ENCODE measurements around the gene ISCA2.

Gene ISCA2

DNA sequence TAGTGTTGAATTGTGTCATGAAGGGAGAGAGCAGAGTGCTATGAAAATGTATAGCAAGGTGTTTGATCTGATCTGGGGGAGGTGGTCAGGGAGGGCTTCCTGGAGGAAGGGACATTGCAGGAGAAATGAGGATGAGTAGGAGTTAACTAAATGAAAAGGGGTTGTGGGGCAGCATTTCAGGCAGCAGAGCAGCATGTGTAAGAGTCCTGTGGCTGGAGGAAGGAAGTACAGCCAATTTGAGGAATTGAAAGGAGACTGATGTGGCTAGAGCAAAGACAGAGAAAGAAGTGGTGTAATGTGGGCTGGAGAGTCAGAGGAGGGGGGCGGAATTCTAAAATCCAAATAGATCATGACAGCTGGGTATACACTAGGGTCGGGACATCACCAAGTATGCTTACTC, 21.0 kb upstream of the ISCA2 start:
- no peaks in the 10 kb centered on the region for H3F3A ChIP-seq (ENCODE audit: insufficient read depth)
- H2AFZ ChIP-seq (ENCODE audit: low read depth, low read length, severe bottlenecking) = no peak overlapping the region
- H4K20me1 ChIP-seq (ENCODE audit: low read depth, low read length) = no peaks in the 10 kb centered on the region
- H3K79me2 ChIP-seq (ENCODE audit: insufficient read depth, low read length) = no peaks in the 10 kb centered on the region
- H3K4me3 ChIP-seq (ENCODE audit: insufficient read depth, low read length, poor library complexity, severe bottlenecking) = no peak overlapping the region
- no peaks in the 10 kb centered on the region for H3K9me2 ChIP-seq (replicated peaks; ENCODE audit: insufficient read depth, low read length)
- H3K27me3 ChIP-seq (ENCODE audit: low read length) = no peaks in the 10 kb centered on the region
- no peaks in the 10 kb centered on the region for H3K9me3 ChIP-seq (ENCODE audit: insufficient read depth, low read length)
- H3K9ac ChIP-seq (ENCODE audit: low read length) = no peak overlapping the region
- no peaks in the 10 kb centered on the region for H3K36me3 ChIP-seq (ENCODE audit: low read length)
- no peak for TF ChIP-seq EZH2phosphoT487 (conservative IDR thresholded peaks at IDR 0.05; ENCODE audit: low read length)
- TF ChIP-seq, protein P1, sequence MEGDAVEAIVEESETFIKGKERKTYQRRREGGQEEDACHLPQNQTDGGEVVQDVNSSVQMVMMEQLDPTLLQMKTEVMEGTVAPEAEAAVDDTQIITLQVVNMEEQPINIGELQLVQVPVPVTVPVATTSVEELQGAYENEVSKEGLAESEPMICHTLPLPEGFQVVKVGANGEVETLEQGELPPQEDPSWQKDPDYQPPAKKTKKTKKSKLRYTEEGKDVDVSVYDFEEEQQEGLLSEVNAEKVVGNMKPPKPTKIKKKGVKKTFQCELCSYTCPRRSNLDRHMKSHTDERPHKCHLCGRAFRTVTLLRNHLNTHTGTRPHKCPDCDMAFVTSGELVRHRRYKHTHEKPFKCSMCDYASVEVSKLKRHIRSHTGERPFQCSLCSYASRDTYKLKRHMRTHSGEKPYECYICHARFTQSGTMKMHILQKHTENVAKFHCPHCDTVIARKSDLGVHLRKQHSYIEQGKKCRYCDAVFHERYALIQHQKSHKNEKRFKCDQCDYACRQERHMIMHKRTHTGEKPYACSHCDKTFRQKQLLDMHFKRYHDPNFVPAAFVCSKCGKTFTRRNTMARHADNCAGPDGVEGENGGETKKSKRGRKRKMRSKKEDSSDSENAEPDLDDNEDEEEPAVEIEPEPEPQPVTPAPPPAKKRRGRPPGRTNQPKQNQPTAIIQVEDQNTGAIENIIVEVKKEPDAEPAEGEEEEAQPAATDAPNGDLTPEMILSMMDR (IDR thresholded peaks at IDR 0.05; ENCODE audit: insufficient read depth, low read length, poor library complexity, severe bottlenecking) = no peak
- no peak overlapping the region for H3K4me2 ChIP-seq (ENCODE audit: low read depth, low read length, poor library complexity, severe bottlenecking)
- no peak overlapping the region for H3K27ac ChIP-seq (ENCODE audit: low read depth, low read length)

DNA sequence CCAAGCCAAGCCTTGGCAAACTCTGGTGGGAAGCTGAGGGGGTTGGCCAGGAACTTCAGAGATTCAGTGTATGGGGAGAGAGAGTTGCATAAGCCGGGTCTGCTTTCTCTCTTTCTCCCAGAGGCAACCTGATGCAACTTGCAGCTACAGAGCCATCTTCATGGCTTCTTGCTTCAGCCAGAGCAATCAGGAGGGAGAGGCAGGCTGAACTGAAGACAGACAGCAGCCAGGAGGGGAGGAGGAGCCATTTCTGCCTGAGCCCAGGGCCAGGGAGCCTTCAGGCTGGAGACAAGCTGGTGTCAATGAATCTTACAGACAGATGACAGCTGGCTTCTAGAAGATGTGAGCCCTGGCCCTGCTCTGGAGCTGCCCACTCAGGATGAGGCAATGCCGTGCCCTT, 19.2 kb upstream of the ISCA2 start:
- no peaks in the 10 kb centered on the region for H3K9me3 ChIP-seq (ENCODE audit: insufficient read depth, low read length)
- H4K20me1 ChIP-seq (ENCODE audit: low read depth, low read length) = no peaks in the 10 kb centered on the region
- H3K36me3 ChIP-seq (ENCODE audit: low read length) = no peaks in the 10 kb centered on the region
- no peaks in the 10 kb centered on the region for H3K9me2 ChIP-seq (replicated peaks; ENCODE audit: insufficient read depth, low read length)
- TF ChIP-seq EZH2phosphoT487 (conservative IDR thresholded peaks at IDR 0.05; ENCODE audit: low read length) = no peak
- TF ChIP-seq, protein P1 (IDR thresholded peaks at IDR 0.05; ENCODE audit: insufficient read depth, low read length, poor library complexity, severe bottlenecking) = no peak
- H3K4me2 ChIP-seq (ENCODE audit: low read depth, low read length, poor library complexity, severe bottlenecking) = no peak overlapping the region
- no peak overlapping the region for H3K9ac ChIP-seq (ENCODE audit: low read length)
- no peaks in the 10 kb centered on the region for H3K79me2 ChIP-seq (ENCODE audit: insufficient read depth, low read length)
- no peak overlapping the region for H2AFZ ChIP-seq (ENCODE audit: low read depth, low read length, severe bottlenecking)
- no peaks in the 10 kb centered on the region for H3K27me3 ChIP-seq (ENCODE audit: low read length)
- H3F3A ChIP-seq (ENCODE audit: insufficient read depth) = no peaks in the 10 kb centered on the region
- no peak overlapping the region for H3K27ac ChIP-seq (ENCODE audit: low read depth, low read length)
- H3K4me3 ChIP-seq (ENCODE audit: insufficient read depth, low read length, poor library complexity, severe bottlenecking) = no peak overlapping the region

DNA sequence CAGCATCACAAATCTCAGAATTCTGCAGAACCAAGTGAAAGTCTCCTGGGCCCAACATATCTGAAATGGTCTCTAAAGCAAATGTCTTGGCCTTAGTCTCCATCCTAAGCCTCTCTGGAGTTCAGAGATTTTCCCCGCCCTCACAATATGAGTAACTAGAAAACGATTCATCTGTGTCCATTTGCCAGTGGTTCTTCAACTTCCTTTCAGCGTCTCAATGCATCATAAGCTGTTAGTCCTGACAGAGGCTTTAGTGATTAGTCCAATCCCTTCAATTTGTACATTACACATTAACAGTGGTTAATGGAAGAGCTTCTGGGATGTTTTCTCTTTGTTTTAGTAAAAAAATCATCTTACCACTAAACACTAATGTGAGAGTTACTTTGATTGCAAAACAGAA, 17.9 kb upstream of the ISCA2 start:
- no peaks in the 10 kb centered on the region for H3K9me3 ChIP-seq (ENCODE audit: insufficient read depth, low read length)
- H3K4me2 ChIP-seq (ENCODE audit: low read depth, low read length, poor library complexity, severe bottlenecking) = no peak overlapping the region
- no peak overlapping the region for H3K27ac ChIP-seq (ENCODE audit: low read depth, low read length)
- no peak for TF ChIP-seq EZH2phosphoT487 (conservative IDR thresholded peaks at IDR 0.05; ENCODE audit: low read length)
- TF ChIP-seq, protein P1 (IDR thresholded peaks at IDR 0.05; ENCODE audit: insufficient read depth, low read length, poor library complexity, severe bottlenecking) = no peak
- no peaks in the 10 kb centered on the region for H3K79me2 ChIP-seq (ENCODE audit: insufficient read depth, low read length)
- no peaks in the 10 kb centered on the region for H3K27me3 ChIP-seq (ENCODE audit: low read length)
- no peak overlapping the region for H2AFZ ChIP-seq (ENCODE audit: low read depth, low read length, severe bottlenecking)
- H3K9ac ChIP-seq (ENCODE audit: low read length) = no peak overlapping the region
- H3K4me3 ChIP-seq (ENCODE audit: insufficient read depth, low read length, poor library complexity, severe bottlenecking) = no peak overlapping the region
- H3K9me2 ChIP-seq (replicated peaks; ENCODE audit: insufficient read depth, low read length) = no peaks in the 10 kb centered on the region
- no peaks in the 10 kb centered on the region for H4K20me1 ChIP-seq (ENCODE audit: low read depth, low read length)
- no peaks in the 10 kb centered on the region for H3K36me3 ChIP-seq (ENCODE audit: low read length)
- H3F3A ChIP-seq (ENCODE audit: insufficient read depth) = no peaks in the 10 kb centered on the region
